OCI-LY3 (cell line): ENCODE measurements around the gene PLPPR3.

ENCODE experiments used
- CTCF ChIP-seq: fragments of 200-600, 300-600 bp; sonication (generic); IDR thresholded peaks from 2 replicates; pipeline ENCODE4 v1.5.1; 2014; ENCODE audit warnings: antibody characterized with exemption, low read length, low read depth
- EZH2phosphoT487 ChIP-seq: fragments of 200-600 bp; shearing (Covaris generic); IDR thresholded peaks from 2 replicates; pipeline ENCODE4 v1.6.1; 2018; ENCODE audit warnings: antibody characterized with exemption, mixed run types, low read depth

GRCh38 chr19:763869-764268 lies 57.9 kb downstream of the PLPPR3 start:
- TF ChIP-seq CTCF (no peak), EZH2phosphoT487 (no peak)
